Stimulated activated CD8-positive, alpha-beta memory T cell treated with anti-CD3 and anti-CD28 coated beads, Interleukin-2, amount 100 ng/mL, for 1 hour (primary cell): ENCODE results near the gene ATL2.
"Not testable (repeated sequence)": the region's sequence is repeated elsewhere in the genome, so short reads cannot be mapped to it uniquely, and the experiment has no call there.

ENCODE experiments used
- DNase-seq, 2 donors: peaks; one replicate each; pipeline ENCODE4 v3.0.0-alpha.2; 2020; ENCODE audit warnings: low read depth in 2 of 2

The ATL2 gene

DNA sequence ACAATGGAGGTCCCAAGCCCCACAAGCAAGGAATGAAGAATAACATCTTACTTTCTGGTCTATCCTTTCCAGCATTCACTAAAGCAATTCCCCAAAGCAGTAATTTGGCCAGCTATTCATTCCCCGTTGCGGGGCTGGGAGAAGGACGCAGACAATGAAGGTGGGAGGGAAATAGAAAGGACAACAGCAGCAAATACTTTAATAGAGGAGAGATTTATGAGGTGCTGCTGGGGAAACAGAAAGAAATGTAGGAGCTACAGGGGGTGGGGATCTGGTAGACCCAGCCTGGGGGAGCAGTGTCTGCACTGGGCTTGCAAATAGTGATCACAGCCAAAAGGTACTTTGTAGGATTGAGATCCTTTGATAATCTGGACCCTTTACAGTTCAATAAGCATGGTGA, 13.9 kb upstream of the ATL2 start:
- DNase-seq: no peak

DNA sequence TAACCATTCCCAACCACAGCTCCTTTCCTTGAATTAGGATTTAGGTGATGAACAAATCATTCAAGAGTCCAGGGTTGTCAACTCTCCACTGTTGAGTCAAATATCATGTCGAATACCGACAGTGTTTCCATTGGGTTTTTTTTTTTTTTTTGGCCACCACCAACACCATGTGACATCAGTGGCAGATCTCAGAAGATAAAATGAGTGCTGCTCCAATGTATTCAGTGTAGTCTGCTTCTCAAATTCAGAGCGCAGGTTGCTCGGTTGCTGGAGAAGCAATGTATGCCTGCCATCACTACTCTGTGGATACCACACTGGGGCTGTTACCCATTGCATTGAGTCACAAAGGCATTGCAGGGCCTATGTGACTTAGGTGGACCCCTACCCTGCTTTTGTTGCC, 10.8 kb upstream of the ATL2 start:
- DNase-seq: no peak

DNA sequence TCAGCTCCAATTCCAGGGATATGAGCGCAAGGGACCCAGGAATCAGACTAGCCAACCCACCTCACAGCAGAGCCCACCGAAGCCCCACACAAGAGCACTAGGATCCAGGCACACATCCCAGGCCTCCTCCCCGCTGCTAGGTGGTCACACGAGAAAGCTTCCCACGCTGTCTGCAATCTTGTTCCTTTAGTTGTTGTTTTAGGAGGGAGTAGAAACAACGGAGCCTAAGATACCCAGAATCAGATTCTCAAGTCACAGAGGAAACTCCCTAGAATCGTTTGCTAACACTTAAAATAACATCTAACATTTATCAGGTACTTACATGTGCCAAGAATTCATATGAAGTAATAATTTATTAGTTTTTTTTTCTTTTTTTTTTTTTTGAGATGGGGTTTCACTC, 9.7 kb upstream of the ATL2 start:
- DNase-seq: no peak

GRCh38 chr2:38386377-38386776, 9.3 kb upstream of the ATL2 start:
- DNase-seq: no peak

- DNase-seq: no peak
Measured at GRCh38 chr2:38384338-38384737, 7.3 kb upstream of the ATL2 start.

- DNase-seq: not testable (repeated sequence)
Measured at GRCh38 chr2:38383741-38384140, 6.7 kb upstream of the ATL2 start.

GRCh38 chr2:38381381-38382143, 4.5 kb upstream of the ATL2 start:
- DNase-seq: no peak

DNA sequence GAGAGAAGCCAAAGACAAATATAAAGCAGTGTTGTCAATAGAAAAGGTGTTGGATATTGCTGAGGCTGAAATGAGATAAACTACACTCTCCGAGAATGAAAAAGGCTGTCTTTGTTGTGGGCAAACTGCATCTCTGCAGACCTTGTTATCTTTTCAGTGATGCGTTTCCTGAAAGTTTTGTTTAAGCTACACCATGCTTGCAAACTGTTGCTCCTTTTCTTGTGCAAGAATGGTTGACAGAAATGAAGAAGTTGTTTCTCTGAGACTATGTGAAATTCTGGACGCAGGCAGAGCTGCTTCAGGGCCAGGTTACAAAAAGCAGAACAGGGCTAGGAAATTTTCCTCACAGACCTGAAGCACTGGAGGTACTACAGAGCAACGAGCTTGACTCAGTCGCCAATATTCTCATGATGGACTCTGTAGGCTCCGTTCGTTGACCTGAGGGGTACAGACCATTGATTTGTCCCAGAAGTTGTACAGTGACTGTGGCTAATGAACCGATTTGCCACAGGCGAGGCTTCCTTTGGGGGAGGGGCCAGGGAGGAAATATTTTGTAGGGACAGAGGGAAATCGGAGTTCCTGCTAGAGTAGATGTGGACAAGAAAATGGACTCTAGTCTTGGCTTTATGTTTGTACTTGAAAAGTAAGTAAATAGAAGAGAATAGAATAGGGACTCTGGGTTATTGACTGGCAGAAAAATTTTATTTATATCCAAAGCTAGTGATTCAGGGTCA, 3.5 kb upstream of the ATL2 start:
- DNase-seq: no peak

- DNase-seq: peak; percentile 23 to 25
Measured at GRCh38 chr2:38376346-38377049, 575 bp downstream of the ATL2 start.

DNA sequence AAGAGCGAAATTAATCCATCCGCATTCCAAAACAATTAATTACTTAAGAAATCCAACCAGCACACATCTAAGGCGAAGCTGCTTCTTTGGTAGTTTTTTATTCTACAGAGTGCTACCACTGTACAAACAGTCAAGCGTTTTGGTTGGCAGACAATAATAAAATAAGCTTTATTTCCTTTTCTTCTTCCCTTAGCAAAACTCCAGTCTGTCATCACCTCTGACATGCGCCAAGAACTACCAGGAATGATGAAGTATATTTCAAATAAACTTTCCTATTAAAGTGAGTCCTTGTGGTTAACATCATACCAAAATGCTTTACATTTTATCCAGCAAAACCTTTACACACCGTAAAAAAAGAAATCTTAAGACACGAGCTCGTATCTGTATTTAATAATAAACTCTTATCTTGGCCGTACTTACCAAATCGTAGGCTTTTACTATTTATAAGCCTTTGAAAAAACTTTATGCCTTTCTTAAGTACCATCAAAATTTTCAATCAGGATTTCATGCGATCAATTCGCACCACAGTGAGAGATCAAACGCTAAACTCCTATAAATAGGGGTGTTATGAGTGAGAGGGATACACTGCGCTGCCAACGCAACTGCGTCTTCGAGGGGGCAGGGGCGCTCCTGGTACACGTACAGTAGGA, 1.3 kb downstream of the ATL2 start:
- no peak for DNase-seq

GRCh38 chr2:38374984-38375383, 2.1 kb downstream of the ATL2 start:
- DNase-seq: no peak

- DNase-seq: no peak
Measured at GRCh38 chr2:38371235-38371634, 5.8 kb downstream of the ATL2 start.

DNA sequence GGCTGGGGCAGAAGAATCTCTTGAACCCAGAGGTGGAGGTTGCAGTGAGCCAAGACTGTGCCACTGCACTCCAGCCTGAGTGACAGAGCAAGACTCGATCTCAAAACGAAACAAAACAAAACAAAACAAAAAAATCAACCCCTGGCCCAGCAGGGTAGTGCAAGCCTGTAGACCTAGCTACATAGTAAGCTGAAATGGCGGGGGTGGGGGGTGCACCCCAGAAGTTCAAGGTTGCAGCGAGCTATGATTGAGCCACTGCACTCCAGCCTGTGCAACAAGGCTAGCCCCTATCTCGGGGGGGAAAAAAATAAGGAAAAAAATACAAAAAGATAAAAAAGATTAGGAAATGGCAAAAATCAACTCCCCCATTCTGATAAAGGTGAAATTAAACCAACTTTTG, 6.4 kb downstream of the ATL2 start:
- DNase-seq: no peak

- DNase-seq: no peak
Measured at GRCh38 chr2:38362232-38362631, 14.8 kb downstream of the ATL2 start.

DNA sequence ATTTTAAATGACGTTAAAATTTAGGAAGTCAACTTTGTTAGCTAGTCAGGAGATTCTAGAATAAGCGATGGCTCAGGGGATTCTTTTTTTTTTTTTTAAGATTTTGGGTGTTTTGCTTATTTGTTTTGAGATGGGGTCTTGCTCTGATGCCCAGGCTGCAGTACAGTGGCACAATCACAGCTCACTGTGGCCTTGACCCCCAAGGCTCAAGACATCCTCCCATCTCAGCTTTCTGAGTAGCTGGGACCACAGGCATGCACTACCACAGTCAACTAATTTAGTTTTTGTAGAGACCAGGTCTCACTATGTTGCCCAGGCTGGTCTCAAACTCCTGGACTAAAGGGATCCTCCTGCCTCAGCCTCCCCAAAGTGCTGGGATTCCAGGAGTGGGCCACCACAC, 16.9 kb downstream of the ATL2 start:
- DNase-seq: no peak

DNA sequence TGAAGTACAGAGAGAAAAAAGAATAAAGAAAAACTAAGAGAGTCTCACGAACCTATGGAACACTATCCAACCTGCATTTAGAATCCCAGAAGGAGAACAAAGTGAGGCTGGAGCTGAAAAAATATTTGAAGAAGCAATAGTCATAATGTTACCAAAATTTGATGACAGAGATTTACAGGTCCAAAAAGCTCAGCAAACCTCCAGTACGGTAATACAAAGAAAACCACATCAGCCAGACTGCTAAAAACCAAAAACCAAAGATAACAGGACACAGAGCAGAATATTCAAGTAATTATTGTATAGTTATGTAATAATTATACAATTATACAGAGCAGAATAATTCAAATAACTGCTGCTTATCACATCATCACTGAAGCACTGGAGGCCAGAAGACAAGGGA, 23.7 kb downstream of the ATL2 start:
- DNase-seq: no peak

DNA sequence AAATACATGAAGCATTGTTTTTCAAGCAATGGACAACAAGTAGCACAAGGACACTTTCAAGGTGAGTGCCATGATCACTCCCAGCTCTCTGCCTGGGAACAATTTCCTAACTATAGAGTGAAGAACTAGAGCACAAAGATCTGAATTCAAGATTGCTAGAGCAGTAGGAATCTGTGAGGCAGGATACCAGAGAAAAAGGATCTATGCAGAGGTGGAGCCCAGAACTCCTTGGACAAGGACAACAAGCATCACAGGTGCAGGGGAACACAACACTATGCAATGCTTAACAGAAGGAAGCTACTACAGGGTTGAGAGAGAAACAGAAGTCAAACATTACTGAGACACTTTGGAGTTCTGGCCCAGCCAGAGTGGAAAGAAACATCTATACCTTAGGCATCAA, 24.7 kb downstream of the ATL2 start:
- DNase-seq: no peak

DNA sequence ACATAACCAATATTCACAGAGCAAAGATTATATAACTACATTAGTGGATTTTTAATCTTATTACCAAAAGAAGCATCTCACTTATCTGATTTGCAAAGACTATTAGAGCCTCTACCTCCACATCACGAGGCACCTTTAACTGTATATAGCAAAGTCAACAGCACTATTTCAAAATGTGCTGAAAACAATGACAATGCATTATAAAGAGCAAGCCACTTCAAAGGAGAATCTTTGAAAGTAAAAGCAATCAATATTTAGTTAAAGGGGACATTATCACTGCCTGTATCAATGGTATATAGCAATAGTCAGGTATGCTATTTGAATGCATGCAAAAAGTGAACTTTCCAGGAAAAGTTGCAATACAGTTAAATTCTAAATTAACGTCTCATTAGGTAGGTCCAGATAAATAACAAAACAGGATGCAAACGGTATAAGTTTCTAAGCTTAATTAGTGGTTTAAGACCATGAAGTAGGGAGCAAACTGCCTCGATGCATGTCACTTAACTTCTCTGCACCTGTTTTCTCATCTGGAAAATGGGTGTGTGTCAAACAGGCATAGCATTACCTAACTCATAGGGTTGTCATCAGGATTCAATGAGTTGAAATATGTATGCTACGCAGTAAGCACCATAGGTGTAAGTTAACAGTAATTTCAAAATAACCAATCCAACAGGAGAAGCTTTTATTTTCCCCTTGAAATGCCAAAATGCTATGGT, 31.6 kb downstream of the ATL2 start:
- no peak for DNase-seq

- no peak for DNase-seq
Measured at GRCh38 chr2:38344813-38345212, 32.3 kb downstream of the ATL2 start.

DNA sequence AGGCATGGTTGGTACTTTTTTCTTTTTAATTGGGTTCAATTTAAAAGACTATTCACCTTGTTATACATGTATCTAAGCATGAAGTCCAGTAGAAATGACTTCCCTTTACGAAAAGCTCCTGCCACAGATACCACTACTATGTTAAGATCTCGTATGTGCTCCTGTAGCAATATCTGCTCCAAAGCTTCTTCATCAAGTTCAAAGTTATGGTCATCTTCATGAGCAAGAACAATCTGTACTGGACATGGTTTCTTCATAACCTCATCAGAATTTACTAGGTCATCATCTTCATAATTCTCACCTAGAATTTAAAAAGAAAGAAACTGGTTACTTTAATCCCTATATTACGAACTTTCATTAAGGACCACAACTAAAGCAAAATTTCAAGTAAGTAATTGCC, 33.9 kb downstream of the ATL2 start:
- DNase-seq: no peak

- DNase-seq: no peak
Measured at GRCh38 chr2:38336621-38337020, 40.5 kb downstream of the ATL2 start.

- no peak for DNase-seq
Measured at GRCh38 chr2:38330754-38331153, 46.3 kb downstream of the ATL2 start.
